ENCODE results near the gene HDAC9.
"Not testable (repeated sequence)": the region's sequence is repeated elsewhere in the genome, so short reads cannot be mapped to it uniquely, and the experiment has no call there.

The HDAC9 gene

GRCh38 chr7:18965657-18966056 lies 470.1 kb downstream of the HDAC9 start:
- H3K9ac ChIP-seq: no peak overlapping the region
- no peaks in the 10 kb centered on the region for H3K4me1 ChIP-seq
- TF ChIP-seq Cebpa-rat (IDR thresholded peaks at IDR 0.05): no peak
- no peaks in the 10 kb centered on the region for H4K20me1 ChIP-seq
- H3K36me3 ChIP-seq: no peaks in the 10 kb centered on the region
- H3K27ac ChIP-seq: no peak overlapping the region
- no peak overlapping the region for H3K4me3 ChIP-seq
- no peak overlapping the region for H3K4me2 ChIP-seq
- H3K9me3 ChIP-seq: no peaks in the 10 kb centered on the region
- no peaks in the 10 kb centered on the region for H3K27me3 ChIP-seq

- not testable (repeated sequence) for H3K4me1 ChIP-seq, H3K27ac ChIP-seq, H4K20me1 ChIP-seq, H3K4me2 ChIP-seq, H3K4me3 ChIP-seq, H3K27me3 ChIP-seq, H3K9me3 ChIP-seq, H3K9ac ChIP-seq, H3K36me3 ChIP-seq
These were observed 472.2 kb downstream of the HDAC9 start for GRCh38 chr7:18967755-18968154.

GRCh38 chr7:18971839-18972238 lies 476.3 kb downstream of the HDAC9 start:
- H3K27ac ChIP-seq: no peak overlapping the region
- H3K36me3 ChIP-seq: no peaks in the 10 kb centered on the region
- no peaks in the 10 kb centered on the region for H4K20me1 ChIP-seq
- no peaks in the 10 kb centered on the region for H3K27me3 ChIP-seq
- TF ChIP-seq Cebpa-rat (IDR thresholded peaks at IDR 0.05): no peak
- no peak overlapping the region for H3K4me2 ChIP-seq
- H3K4me1 ChIP-seq: no peaks in the 10 kb centered on the region
- H3K4me3 ChIP-seq: no peak overlapping the region
- no peaks in the 10 kb centered on the region for H3K9me3 ChIP-seq
- H3K9ac ChIP-seq: no peak overlapping the region

GRCh38 chr7:18974803-18975202 lies 479.3 kb downstream of the HDAC9 start:
- H3K27ac ChIP-seq: no peak overlapping the region
- no peaks in the 10 kb centered on the region for H3K9me3 ChIP-seq
- no peaks in the 10 kb centered on the region for H3K27me3 ChIP-seq
- no peaks in the 10 kb centered on the region for H3K36me3 ChIP-seq
- H4K20me1 ChIP-seq: no peaks in the 10 kb centered on the region
- no peaks in the 10 kb centered on the region for H3K4me1 ChIP-seq
- no peak overlapping the region for H3K9ac ChIP-seq
- no peak for TF ChIP-seq Cebpa-rat (IDR thresholded peaks at IDR 0.05)
- H3K4me3 ChIP-seq: no peak overlapping the region
- no peak overlapping the region for H3K4me2 ChIP-seq

GRCh38 chr7:18975276-18975675 lies 479.7 kb downstream of the HDAC9 start:
- Histone ChIP-seq H4K20me1 (no peaks in the 10 kb centered on the region), H3K27me3 (no peaks in the 10 kb centered on the region), H3K36me3 (no peaks in the 10 kb centered on the region), H3K4me1 (no peaks in the 10 kb centered on the region), H3K9ac (no peak overlapping the region), H3K4me3 (no peak overlapping the region), H3K27ac (no peak overlapping the region), H3K4me2 (no peak overlapping the region), H3K9me3 (no peaks in the 10 kb centered on the region)
- TF ChIP-seq Cebpa-rat (IDR thresholded peaks at IDR 0.05): no peak

- H3K27me3 ChIP-seq: no peaks in the 10 kb centered on the region
- no peak for TF ChIP-seq Cebpa-rat (IDR thresholded peaks at IDR 0.05)
- no peaks in the 10 kb centered on the region for H3K9me3 ChIP-seq
- H4K20me1 ChIP-seq: no peaks in the 10 kb centered on the region
- no peaks in the 10 kb centered on the region for H3K36me3 ChIP-seq
- no peak overlapping the region for H3K4me3 ChIP-seq
- no peaks in the 10 kb centered on the region for H3K4me1 ChIP-seq
- H3K27ac ChIP-seq: no peak overlapping the region
- no peak overlapping the region for H3K9ac ChIP-seq
- no peak overlapping the region for H3K4me2 ChIP-seq
These were observed 480.2 kb downstream of the HDAC9 start for GRCh38 chr7:18975689-18976280.

- Histone ChIP-seq H4K20me1 (no peaks in the 10 kb centered on the region), H3K4me3 (no peak overlapping the region), H3K36me3 (no peaks in the 10 kb centered on the region), H3K4me1 (no peaks in the 10 kb centered on the region), H3K27me3 (no peaks in the 10 kb centered on the region), H3K27ac (no peak overlapping the region), H3K9me3 (no peaks in the 10 kb centered on the region), H3K9ac (no peak overlapping the region), H3K4me2 (no peak overlapping the region)
- no peak for TF ChIP-seq Cebpa-rat (IDR thresholded peaks at IDR 0.05)
These were observed 481.3 kb downstream of the HDAC9 start for GRCh38 chr7:18976715-18977471.

- Histone ChIP-seq H3K27ac (no peak overlapping the region), H3K4me2 (no peak overlapping the region), H4K20me1 (no peaks in the 10 kb centered on the region), H3K9ac (no peak overlapping the region), H3K36me3 (no peaks in the 10 kb centered on the region), H3K4me3 (no peak overlapping the region), H3K4me1 (no peaks in the 10 kb centered on the region), H3K27me3 (no peaks in the 10 kb centered on the region), H3K9me3 (no peaks in the 10 kb centered on the region)
- no peak for TF ChIP-seq Cebpa-rat (IDR thresholded peaks at IDR 0.05)
These were observed 482.6 kb downstream of the HDAC9 start for GRCh38 chr7:18978108-18978495.

- H3K9ac ChIP-seq, H4K20me1 ChIP-seq, H3K4me2 ChIP-seq, H3K4me1 ChIP-seq, H3K9me3 ChIP-seq, H3K4me3 ChIP-seq, H3K27ac ChIP-seq, H3K36me3 ChIP-seq, H3K27me3 ChIP-seq: not testable (repeated sequence)
These were observed 495.2 kb downstream of the HDAC9 start for GRCh38 chr7:18990700-18991099.

- Histone ChIP-seq H3K4me2 (no peak overlapping the region), H3K4me3 (no peak overlapping the region), H4K20me1 (no peaks in the 10 kb centered on the region), H3K27ac (no peak overlapping the region), H3K9ac (no peak overlapping the region), H3K36me3 (no peaks in the 10 kb centered on the region), H3K4me1 (no peaks in the 10 kb centered on the region), H3K9me3 (no peaks in the 10 kb centered on the region), H3K27me3 (no peaks in the 10 kb centered on the region)
- no peak for TF ChIP-seq Cebpa-rat (IDR thresholded peaks at IDR 0.05)
These were observed 498.6 kb downstream of the HDAC9 start for GRCh38 chr7:18993933-18994668.
